HepG2 (cell line): ENCODE measurements around the gene RHBDD2. TPM values are rescaled to one million over a fixed set of nuclear protein-coding genes. Genes with fewer than 3 reads are reported as not detected.

Experiments used
- ATAC-seq: fragments of 200-7000 bp; cut with Tn5 transposase; 3 replicates; pipeline ENCODE4 v1.9.1; 2020; ENCODE audit warnings: mild to moderate bottlenecking, moderate library complexity
- BruUV-seq: library from RNA; stranded (reverse); fragments of 400-500 nt; replicated peaks from 2 replicates; lab custom pipeline; 2021; lab: Mats Ljungman, UMichigan
- CTCF ChIA-PET: fragments of 300-600 bp; formaldehyde crosslinking; extraction: SDS; loops from one replicate; lab custom pipeline; 2021; ENCODE audit warnings: low total read pairs, inconsistent platforms, low intra/inter-chr PET ratio; lab: Yijun Ruan, JAX
- POLR2A ChIA-PET: fragments of 350-600 bp; sonication (Branson Sonifier 250); formaldehyde crosslinking; loops from one replicate; lab custom pipeline; 2020; ENCODE audit warnings: antibody characterized with exemption, inconsistent platforms; lab: Yijun Ruan, JAX
- DNase-seq: peaks from one replicate; pipeline ENCODE4 v3.0.0-alpha.2; 2015; ENCODE audit warnings: low spot score
- FAIRE-seq: peaks from 3 replicates; lab custom pipeline; 2011; peaks lifted over from hg19 to GRCh38; lab: Jason Lieb, UNC
- H2AFZ ChIP-seq: one replicate; pipeline ENCODE4 v1.6.1; 2011; ENCODE audit warnings: low read length, inconsistent platforms
- H3K27ac ChIP-seq: fragments of 300-600 bp; 3 replicates; pipeline ENCODE4 v1.8.0; 2011; ENCODE audit warnings: mixed run types, mild to moderate bottlenecking, mixed read lengths, low read length, inconsistent platforms; ENCODE audit not compliant: insufficient read depth; ENCODE audit errors: extremely low read length
- H3K27me3 ChIP-seq, 2 experiments: fragments of 200-600 bp in 1 of 2; 2 replicates in 1 of 2; 3 replicates in 1 of 2; pipeline versions ENCODE4 v1.6.0 to v1.8.0; 2011; ENCODE audit warnings: low read length in 2 of 2, mild to moderate bottlenecking in 2 of 2, moderate library complexity in 2 of 2, inconsistent platforms in 1 of 2; ENCODE audit not compliant: insufficient read depth in 2 of 2, control insufficient read depth in 1 of 2
- H3K36me3 ChIP-seq, 2 experiments: fragments of 200-600 bp in 1 of 2; replicated peaks in 1 of 2; 2 replicates in 1 of 2; 3 replicates in 1 of 2; pipeline versions ENCODE4 v1.5.1 to v1.8.0; 2011; ENCODE audit warnings: low read length in 2 of 2, inconsistent platforms in 1 of 2; ENCODE audit not compliant: insufficient read depth in 2 of 2, control insufficient read depth in 1 of 2
- H3K4me1 ChIP-seq: 2 replicates; pipeline ENCODE4 v1.5.1; 2012; ENCODE audit warnings: low read length, inconsistent platforms; ENCODE audit not compliant: insufficient read depth
- H3K4me2 ChIP-seq: 2 replicates; pipeline ENCODE4 v1.6.0; 2011; ENCODE audit warnings: low read depth, low read length, inconsistent platforms
- H3K4me3 ChIP-seq, 3 experiments: fragments of 200-600 bp in 1 of 3; sonication (generic), shearing (Covaris generic) in 1 of 3; replicated peaks in 1 of 3; 2 replicates each; pipeline ENCODE4 v1.5.1; 2011 to 2016; ENCODE audit warnings: low read length in 3 of 3, inconsistent platforms in 2 of 3, low read depth in 2 of 3, mild to moderate bottlenecking in 2 of 3, control low read depth in 1 of 3, mixed read lengths in 1 of 3; ENCODE audit not compliant: insufficient read depth in 1 of 3
- H3K79me2 ChIP-seq: one replicate; pipeline ENCODE4 v1.6.1; 2011; ENCODE audit warnings: low read length, inconsistent platforms; ENCODE audit not compliant: insufficient read depth
- H3K9ac ChIP-seq: 2 replicates; pipeline ENCODE4 v1.6.0; 2011; ENCODE audit warnings: mild to moderate bottlenecking, low read depth, low read length, inconsistent platforms; ENCODE audit not compliant: insufficient read depth
- H3K9me3 ChIP-seq: 2 replicates; pipeline ENCODE4 v1.5.1; 2012; ENCODE audit warnings: mild to moderate bottlenecking, low read length
- H4K20me1 ChIP-seq: 2 replicates; pipeline ENCODE4 v1.6.0; 2011; ENCODE audit warnings: inconsistent platforms, mild to moderate bottlenecking, low read length, moderate library complexity; ENCODE audit not compliant: insufficient read depth
- CAMTA2 ChIP-seq: sonication (generic); formaldehyde crosslinking; IDR thresholded peaks from 2 replicates; pipeline ENCODE4 v1.4.0; 2020; ENCODE audit warnings: mild to moderate bottlenecking, missing genetic modification reagents, borderline replicate concordance
- CBX2 ChIP-seq, 2 experiments: fragments of 200-600 bp in 1 of 2; sonication (generic); formaldehyde crosslinking in 1 of 2; IDR thresholded peaks; 2 replicates each; pipeline versions ENCODE4 v1.7.0 to v1.8.1; 2018 to 2022; ENCODE audit warnings: low read depth in 2 of 2, low read length in 1 of 2, mild to moderate bottlenecking in 1 of 2, missing genetic modification reagents in 1 of 2
- CHD2 ChIP-seq: IDR thresholded peaks from 2 replicates; pipeline ENCODE4 v1.6.1; 2011; ENCODE audit warnings: low read depth, low read length, improper control_type of control experiment
- ETV6 ChIP-seq: sonication (generic); formaldehyde crosslinking; conservative IDR thresholded peaks from 2 replicates; pipeline ENCODE4 v1.4.0; 2020; ENCODE audit warnings: missing genetic modification reagents
- FOXJ3 ChIP-seq: sonication (generic); formaldehyde crosslinking; IDR thresholded peaks from 2 replicates; pipeline ENCODE4 v1.4.0; 2020; ENCODE audit warnings: missing genetic modification reagents, mild to moderate bottlenecking, borderline replicate concordance
- FOXP1 ChIP-seq, 2 experiments: fragments of 450-650 bp in 1 of 2; IDR thresholded peaks; 2 replicates each; pipeline ENCODE4 v1.6.1; 2017 to 2018; ENCODE audit warnings: antibody characterized with exemption in 1 of 2
- IRF2 ChIP-seq: IDR thresholded peaks from 2 replicates; pipeline ENCODE4 v1.6.1; 2018; ENCODE audit warnings: missing genetic modification reagents, missing compliant biosample characterization
- KLF6 ChIP-seq: IDR thresholded peaks from 2 replicates; pipeline ENCODE4 v1.8.0; 2016; ENCODE audit warnings: missing biosample characterization, missing genetic modification reagents
- MED1 ChIP-seq: sonication (generic); formaldehyde crosslinking; IDR thresholded peaks from 2 replicates; pipeline ENCODE4 v1.4.0; 2020; ENCODE audit warnings: missing genetic modification reagents
- NRL ChIP-seq: sonication (generic); formaldehyde crosslinking; IDR thresholded peaks from 2 replicates; pipeline ENCODE4 v1.5.0; 2020; ENCODE audit warnings: missing genetic modification reagents, mild to moderate bottlenecking, moderate library complexity, borderline replicate concordance
- RNF219 ChIP-seq: sonication (generic); formaldehyde crosslinking; IDR thresholded peaks from 2 replicates; pipeline ENCODE4 v1.5.0; 2020; ENCODE audit warnings: mild to moderate bottlenecking, missing genetic modification reagents
- SIX1 ChIP-seq: sonication (generic); formaldehyde crosslinking; IDR thresholded peaks from 2 replicates; pipeline ENCODE4 v1.4.0; 2020; ENCODE audit warnings: missing genetic modification reagents, borderline replicate concordance
- SMC3 ChIP-seq: IDR thresholded peaks from 2 replicates; pipeline ENCODE4 v1.6.1; 2011; ENCODE audit warnings: low read length, improper control_type of control experiment
- THAP11 ChIP-seq: IDR thresholded peaks from 2 replicates; pipeline ENCODE4 v1.6.1; 2016; ENCODE audit warnings: missing biosample characterization, missing genetic modification reagents
- ZBTB42 ChIP-seq: sonication (generic); formaldehyde crosslinking; IDR thresholded peaks from 2 replicates; pipeline ENCODE4 v1.5.0; 2020; ENCODE audit warnings: mild to moderate bottlenecking, missing genetic modification reagents
- ZFY ChIP-seq: sonication (generic); formaldehyde crosslinking; IDR thresholded peaks from 2 replicates; pipeline ENCODE4 v1.4.0; 2020; ENCODE audit warnings: missing genetic modification reagents
- ZNF674 ChIP-seq: sonication (generic); formaldehyde crosslinking; IDR thresholded peaks from 2 replicates; pipeline ENCODE4 v1.5.0; 2020; ENCODE audit warnings: low read depth, mild to moderate bottlenecking, missing genetic modification reagents
- ZNF777 ChIP-seq: sonication (generic); formaldehyde crosslinking; IDR thresholded peaks from 2 replicates; pipeline ENCODE4 v1.4.0; 2020; ENCODE audit warnings: missing genetic modification reagents
- WGBS: methylation state at CpG from one replicate; pipeline ENCODE4 v1.1.6; 2017; ENCODE audit warnings: low lambda C conversion rate; 5-methylcytosine and 5-hydroxymethylcytosine counted together
- in situ Hi-C: cut with HindIII; loops from 2 replicates; pipeline ENCODE4 v1.10.0; 2017; ENCODE audit warnings: low pct_unique_long_range_greater_than_20kb; ENCODE audit not compliant: extremely low pct_ligation_motif_present
- intact Hi-C: fragments of 100-400 bp; cut with micrococcal nuclease; formaldehyde crosslinking; loops from one replicate; pipeline ENCODE4 v1.10.0; 2022; ENCODE audit not compliant: unreplicated experiment
- polyA plus RNA-seq, 8 experiments: library from polyadenylated mRNA; depleted of rRNA in 3 of 8; stranded (reverse) in 7 of 8; unstranded in 1 of 8; fragments of >200 nt; fragmentation: Illumina TruSeq in 4 of 8; extraction: Trizol in 4 of 8; gene quantifications; 2 replicates each; pipeline versions ENCODE4 v1.2.1 to v1.2.3, GENCODE V29; 2011 to 2016; ENCODE audit warnings: low read depth in 4 of 8, missing spikeins in 1 of 8, mixed read lengths in 1 of 8; ENCODE audit not compliant: insufficient read depth in 1 of 8
- total RNA-seq, 5 experiments: library from RNA; depleted of rRNA; stranded (reverse); fragments of >200 nt; fragmentation: Illumina TruSeq; extraction: Trizol; gene quantifications; 2 replicates each; pipeline ENCODE4 v1.2.3, GENCODE V29; 2016; ENCODE audit warnings: low read depth in 1 of 5
- TF ChIP-seq, protein P1 (sequence below): sonication (generic); formaldehyde crosslinking; IDR thresholded peaks from 2 replicates; pipeline ENCODE4 v1.9.0; 2021; ENCODE audit warnings: missing genetic modification reagents, mild to moderate bottlenecking, borderline replicate concordance
- TF ChIP-seq, protein P2 (sequence below): sonication (generic); formaldehyde crosslinking; IDR thresholded peaks from 2 replicates; pipeline ENCODE4 v1.5.0; 2020; ENCODE audit warnings: missing genetic modification reagents, mild to moderate bottlenecking, borderline replicate concordance
- TF ChIP-seq, protein P3 (sequence below): fragments of 450-650 bp; IDR thresholded peaks from 2 replicates; pipeline ENCODE4 v1.6.1; 2017

The RHBDD2 gene
- total and polyA plus RNA-seq, 2 of the 13 experiments (the other 11 are each of a cell fraction or from before 2014, with no cell fraction given), result 23.1 to 26.4 TPM

DNA sequence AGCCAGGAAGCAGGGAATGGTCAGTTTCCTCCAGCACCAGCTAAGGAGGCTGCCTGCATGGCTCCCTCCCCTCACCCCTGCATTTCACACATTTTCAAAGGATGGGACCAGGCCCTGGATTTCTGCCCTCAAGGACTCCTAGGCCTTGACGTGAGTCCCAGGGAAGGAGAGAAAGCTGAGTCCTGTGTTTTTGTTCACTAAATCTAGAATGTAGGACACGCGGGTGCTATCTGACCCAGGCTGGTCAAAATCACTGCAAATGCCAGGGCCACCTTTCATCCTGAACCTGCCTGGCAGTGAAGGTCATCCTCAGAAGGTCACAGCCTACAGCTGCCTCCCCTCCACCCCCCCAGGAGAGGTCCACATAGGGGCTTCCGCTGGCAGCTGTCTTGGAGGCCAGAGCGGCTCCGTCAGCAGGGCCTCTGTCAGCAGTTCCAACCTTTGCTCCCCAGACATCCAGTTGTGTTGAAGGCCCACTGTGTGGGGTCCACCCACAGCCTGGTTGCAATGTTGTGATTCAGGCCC, 18.0 kb downstream of the RHBDD2 start:
- Histone ChIP-seq H3K4me2 (peak overlapping the region; percentile 66), H3K4me1 (peaks cover 60% of the 10 kb centered on the region), H3K4me3 (peak overlapping the region in 1 of 3 experiments; percentile 17; a peak in 2 of 6 replicates), H3K9ac (peak overlapping the region; percentile 44), H3K27ac (peak overlapping the region; percentile 56), H3K79me2 (no peaks in the 10 kb centered on the region), H2AFZ (no peak overlapping the region), H3K36me3 (no peaks in the 10 kb centered on the region), H4K20me1 (no peaks in the 10 kb centered on the region), H3K9me3 (no peaks in the 10 kb centered on the region), H3K27me3 (no peaks in the 10 kb centered on the region)
- ChIA-PET CTCF (no interaction called here), POLR2A (interaction anchor here (1.2 to 1.3 kb wide), 5 partner anchors 9 to 151 kb away, joined by 3 to 5 read pairs (median 3); partner anchors contain the start of genes MDH2 and STYXL1)
- no TSS peak for BruUV-seq
- DNase-seq (no peak), FAIRE-seq (peak; percentile 63), ATAC-seq (peak; percentile 56)
- WGBS, result 26% methylated on average over 4 of the region's 6 CpGs
- intact Hi-C loops (no loop called here), in situ Hi-C loops (no loop called here)
- TF ChIP-seq, protein P1, sequence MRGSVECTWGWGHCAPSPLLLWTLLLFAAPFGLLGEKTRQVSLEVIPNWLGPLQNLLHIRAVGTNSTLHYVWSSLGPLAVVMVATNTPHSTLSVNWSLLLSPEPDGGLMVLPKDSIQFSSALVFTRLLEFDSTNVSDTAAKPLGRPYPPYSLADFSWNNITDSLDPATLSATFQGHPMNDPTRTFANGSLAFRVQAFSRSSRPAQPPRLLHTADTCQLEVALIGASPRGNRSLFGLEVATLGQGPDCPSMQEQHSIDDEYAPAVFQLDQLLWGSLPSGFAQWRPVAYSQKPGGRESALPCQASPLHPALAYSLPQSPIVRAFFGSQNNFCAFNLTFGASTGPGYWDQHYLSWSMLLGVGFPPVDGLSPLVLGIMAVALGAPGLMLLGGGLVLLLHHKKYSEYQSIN (CRISPR knock-in tag), result no peak
- TF ChIP-seq KLF6 (CRISPR knock-in tag) (no peak), ZNF674 (CRISPR knock-in tag) (no peak), NRL (CRISPR knock-in tag) (no peak), RNF219 (no peak), FOXP1 (IDR thresholded peaks at IDR 0.05) (no peak), FOXP1 (CRISPR knock-in tag; IDR thresholded peaks at IDR 0.05) (no peak), MED1 (peak; percentile 70), SMC3 (no peak), CHD2 (no peak), ZFY (CRISPR knock-in tag) (peak; percentile 46; the same call in 1 of the 2 replicates), SIX1 (CRISPR knock-in tag) (no peak), IRF2 (CRISPR knock-in tag) (no peak), ZNF777 (CRISPR knock-in tag) (0 out of 2 replicates have a peak, but pooled peaks have one; percentile 32), FOXJ3 (CRISPR knock-in tag) (no peak), THAP11 (no peak), CAMTA2 (no peak), ETV6 (CRISPR knock-in tag) (no peak), ZBTB42 (CRISPR knock-in tag) (0 out of 2 replicates have a peak, but pooled peaks have one; percentile 29), CBX2 (IDR thresholded peaks at IDR 0.05; ENCODE audit: low read depth, low read length) (no peak), CBX2 (CRISPR knock-in tag; IDR thresholded peaks at IDR 0.05; ENCODE audit: low read depth) (no peak)
- TF ChIP-seq, protein P2, sequence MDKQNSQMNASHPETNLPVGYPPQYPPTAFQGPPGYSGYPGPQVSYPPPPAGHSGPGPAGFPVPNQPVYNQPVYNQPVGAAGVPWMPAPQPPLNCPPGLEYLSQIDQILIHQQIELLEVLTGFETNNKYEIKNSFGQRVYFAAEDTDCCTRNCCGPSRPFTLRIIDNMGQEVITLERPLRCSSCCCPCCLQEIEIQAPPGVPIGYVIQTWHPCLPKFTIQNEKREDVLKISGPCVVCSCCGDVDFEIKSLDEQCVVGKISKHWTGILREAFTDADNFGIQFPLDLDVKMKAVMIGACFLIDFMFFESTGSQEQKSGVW (CRISPR knock-in tag), result no peak
- TF ChIP-seq, protein P3, sequence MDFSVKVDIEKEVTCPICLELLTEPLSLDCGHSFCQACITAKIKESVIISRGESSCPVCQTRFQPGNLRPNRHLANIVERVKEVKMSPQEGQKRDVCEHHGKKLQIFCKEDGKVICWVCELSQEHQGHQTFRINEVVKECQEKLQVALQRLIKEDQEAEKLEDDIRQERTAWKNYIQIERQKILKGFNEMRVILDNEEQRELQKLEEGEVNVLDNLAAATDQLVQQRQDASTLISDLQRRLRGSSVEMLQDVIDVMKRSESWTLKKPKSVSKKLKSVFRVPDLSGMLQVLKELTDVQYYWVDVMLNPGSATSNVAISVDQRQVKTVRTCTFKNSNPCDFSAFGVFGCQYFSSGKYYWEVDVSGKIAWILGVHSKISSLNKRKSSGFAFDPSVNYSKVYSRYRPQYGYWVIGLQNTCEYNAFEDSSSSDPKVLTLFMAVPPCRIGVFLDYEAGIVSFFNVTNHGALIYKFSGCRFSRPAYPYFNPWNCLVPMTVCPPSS, result no peak
